ENCODE results near the gene CDYL2.

CDYL2 gene

GRCh38 chr16:80704751-80705505 lies 99.5 kb downstream of the CDYL2 start:
- H3K4me3 ChIP-seq (ENCODE audit: low read length), result no peak overlapping the region
- no peak for TF ChIP-seq CTCF (IDR thresholded peaks at IDR 0.05; ENCODE audit: insufficient read depth, low read depth, low read length, missing control alignments)
- DNase-seq (ENCODE audit: low read depth), result no peak

GRCh38 chr16:80703131-80704071 lies 101.0 kb downstream of the CDYL2 start:
- DNase-seq (ENCODE audit: low read depth), result no peak
- no peak overlapping the region for H3K4me3 ChIP-seq (ENCODE audit: low read length)
- no peak for TF ChIP-seq CTCF (IDR thresholded peaks at IDR 0.05; ENCODE audit: insufficient read depth, low read depth, low read length, missing control alignments)

- TF ChIP-seq CTCF (IDR thresholded peaks at IDR 0.05; ENCODE audit: insufficient read depth, low read depth, low read length, missing control alignments), result no peak
- H3K4me3 ChIP-seq (ENCODE audit: low read length), result no peak overlapping the region
Measured at GRCh38 chr16:80702696-80703095, 101.7 kb downstream of the CDYL2 start.

GRCh38 chr16:80700558-80700957 lies 103.8 kb downstream of the CDYL2 start:
- TF ChIP-seq CTCF (IDR thresholded peaks at IDR 0.05; ENCODE audit: insufficient read depth, low read depth, low read length, missing control alignments), result no peak
- H3K4me3 ChIP-seq (ENCODE audit: low read length), result no peak overlapping the region
- DNase-seq (ENCODE audit: low read depth), result no peak

More at GRCh38 chr16:80702696-80703095, 101.7 kb downstream of the CDYL2 start:
- DNase-seq (ENCODE audit: low read depth), result no peak

- no peak for TF ChIP-seq CTCF (IDR thresholded peaks at IDR 0.05; ENCODE audit: insufficient read depth, low read depth, low read length, missing control alignments)
- no peak for DNase-seq (ENCODE audit: low read depth)
Measured at GRCh38 chr16:80695020-80695419, 109.4 kb downstream of the CDYL2 start.

GRCh38 chr16:80693553-80693952 lies 110.8 kb downstream of the CDYL2 start:
- no peak for DNase-seq (ENCODE audit: low read depth)

More at GRCh38 chr16:80695020-80695419, 109.4 kb downstream of the CDYL2 start:
- H3K4me3 ChIP-seq (ENCODE audit: low read length), result no peak overlapping the region

More at GRCh38 chr16:80693553-80693952, 110.8 kb downstream of the CDYL2 start:
- no peak overlapping the region for H3K4me3 ChIP-seq (ENCODE audit: low read length)
- TF ChIP-seq CTCF (IDR thresholded peaks at IDR 0.05; ENCODE audit: insufficient read depth, low read depth, low read length, missing control alignments), result no peak
